GM21390 (cell line): ENCODE data around the gene TMEM256.

Source experiments
- ATAC-seq: cut with Tn5 transposase; IDR thresholded peaks from one replicate; pipeline ENCODE4 v1.9.1; 2021; ENCODE audit not compliant: unreplicated experiment

Gene TMEM256

GRCh38 chr17:7354262-7354843, 49.5 kb downstream of the TMEM256 start:
- ATAC-seq = no peak
